HL-60 (cell line): ENCODE data around the gene TAF4.

Experiments
- DNase-seq, 2 experiments: peaks; one replicate each; pipeline ENCODE4 v3.0.0-alpha.2; 2010 to 2020; ENCODE audit warnings: low read depth in 1 of 2, low spot score in 1 of 2
- H3K27ac ChIP-seq: fragments of 250-450 bp; sonication (Bioruptor Pico); replicated peaks from 2 replicates; pipeline ENCODE4 v1.5.1; 2020; ENCODE audit warnings: mild to moderate bottlenecking, moderate library complexity
- H3K27me3 ChIP-seq: fragments of 250-450 bp; sonication (Bioruptor Pico); 2 replicates; pipeline ENCODE4 v1.5.1; 2021; ENCODE audit warnings: mild to moderate bottlenecking, moderate library complexity; ENCODE audit not compliant: insufficient read depth, poor library complexity, severe bottlenecking
- H3K4me3 ChIP-seq: replicated peaks from 2 replicates; pipeline ENCODE4 v1.5.1; 2011; ENCODE audit warnings: mild to moderate bottlenecking, control low read depth, low read length; ENCODE audit not compliant: insufficient read depth
- CTCF ChIP-seq: IDR thresholded peaks from one replicate; pipeline ENCODE4 v1.5.1; 2011; ENCODE audit warnings: low read length, control low read depth, inconsistent platforms; ENCODE audit not compliant: insufficient read depth
- GABPA ChIP-seq: IDR thresholded peaks from 2 replicates; pipeline ENCODE4 v1.6.1; 2012; ENCODE audit warnings: low read depth
- POLR2AphosphoS5 ChIP-seq: IDR thresholded peaks from 2 replicates; pipeline ENCODE4 v1.6.1; 2012; ENCODE audit warnings: low read depth
- REST ChIP-seq: IDR thresholded peaks from 2 replicates; pipeline ENCODE4 v1.6.1; 2012; ENCODE audit warnings: low read depth; ENCODE audit not compliant: insufficient replicate concordance
- SPI1 ChIP-seq: IDR thresholded peaks from 2 replicates; pipeline ENCODE4 v1.6.1; 2012; ENCODE audit warnings: low read depth, mild to moderate bottlenecking, borderline replicate concordance

Gene TAF4

GRCh38 chr20:62053465-62054196 is 12.1 kb downstream of the TAF4 start:
- TF ChIP-seq CTCF (no peak), REST (no peak), POLR2AphosphoS5 (no peak), GABPA (no peak)
- H3K27me3 ChIP-seq, result no peaks in the 10 kb centered on the region

GRCh38 chr20:62052842-62053464 is 12.7 kb downstream of the TAF4 start:
- DNase-seq, result no peak
- Histone ChIP-seq H3K27ac (no peak overlapping the region), H3K27me3 (no peaks in the 10 kb centered on the region), H3K4me3 (no peak overlapping the region)
- TF ChIP-seq CTCF (no peak), SPI1 (no peak), REST (no peak), GABPA (no peak), POLR2AphosphoS5 (no peak)

More at GRCh38 chr20:62053465-62054196, 12.1 kb downstream of the TAF4 start:
- no peak for DNase-seq
- no peak overlapping the region for H3K27ac ChIP-seq
- no peak overlapping the region for H3K4me3 ChIP-seq

GRCh38 chr20:62052336-62052841 is 13.3 kb downstream of the TAF4 start:
- DNase-seq, result no peak
- TF ChIP-seq CTCF, result no peak
- TF ChIP-seq POLR2AphosphoS5, result no peak
- no peak for TF ChIP-seq GABPA
- no peak for TF ChIP-seq SPI1
- TF ChIP-seq REST, result no peak
- Histone ChIP-seq H3K27ac (no peak overlapping the region), H3K4me3 (no peak overlapping the region), H3K27me3 (no peaks in the 10 kb centered on the region)
